ENCODE results near the gene FZD1. TPM values are rescaled to one million over a fixed set of nuclear protein-coding genes. Genes with fewer than 3 reads are reported as not detected.

FZD1 gene
- total and polyA plus RNA-seq, 10 of the 15 experiments (the other 5 are each of a cell fraction or from before 2014, with no cell fraction given) = 0.07 to 0.56 (median 0.18) TPM

- Histone ChIP-seq H3K4me1 (ENCODE audit: control insufficient read depth, insufficient read depth, low read length) (no peaks in the 10 kb centered on the region), H3K27me3 (replicated peaks in 1 of 2; ENCODE audit: control insufficient read depth in 2 of 2, insufficient read depth in 2 of 2, low read length in 1 of 2) (no peaks in the 10 kb centered on the region; a peak in 1 of 4 replicates), H3K4me2 (ENCODE audit: control insufficient read depth, insufficient read depth) (no peak overlapping the region), H4K20me1 (ENCODE audit: control insufficient read depth, insufficient read depth) (no peaks in the 10 kb centered on the region), H3K79me2 (ENCODE audit: control insufficient read depth, insufficient read depth, low read length) (no peaks in the 10 kb centered on the region), H2AFZ (ENCODE audit: control insufficient read depth, low read depth, low read length) (no peak overlapping the region), H3K9ac (ENCODE audit: control insufficient read depth, insufficient read depth, low read length) (no peak overlapping the region), H3K4me3 (no peak overlapping the region), H3K9me3 (replicated peaks; ENCODE audit: control insufficient read depth, insufficient read depth, low read length) (no peaks in the 10 kb centered on the region), H3K27ac (ENCODE audit: control insufficient read depth, insufficient read depth) (no peak overlapping the region), H3K36me3 (ENCODE audit: control insufficient read depth in 2 of 2, insufficient read depth in 2 of 2, low read length in 1 of 2) (no peaks in the 10 kb centered on the region)
- DNase-seq (ENCODE audit: low read depth, low spot score) (no peak), FAIRE-seq (no peak), ATAC-seq (no peak)
- ChIA-PET POLR2A (no interaction called here), CTCF (no interaction called here), RAD21 (ENCODE audit: unreplicated experiment) (no interaction called here), SMC1A (ENCODE audit: uncharacterized antibody, unreplicated experiment) (no interaction called here)
- WGBS (ENCODE audit: insufficient coverage, insufficient replicate concordance, low lambda C conversion rate, missing lambda C conversion rate) = 60% methylated on average over 6 of the region's 6 CpGs
- intact Hi-C loops (cut with micrococcal nuclease; ENCODE audit: unreplicated experiment) (no loop called here), in situ Hi-C loops (cut with MboI) (no loop called here)
- TF ChIP-seq IRF4 (IDR thresholded peaks at IDR 0.05; ENCODE audit: low read depth, low read length) = no peak
- no peak for TF ChIP-seq NFYA (IDR thresholded peaks at IDR 0.05; ENCODE audit: borderline replicate concordance, low read depth, low read length)
- no peak for TF ChIP-seq PBX3 (IDR thresholded peaks at IDR 0.05; ENCODE audit: insufficient replicate concordance, low read depth, low read length)
- TF ChIP-seq BCL3 (IDR thresholded peaks at IDR 0.05; ENCODE audit: borderline replicate concordance, insufficient read depth, low read depth, low read length, poor library complexity, severe bottlenecking) = no peak
- TF ChIP-seq ZNF217 (IDR thresholded peaks at IDR 0.05) = no peak
- no peak for TF ChIP-seq ATF2 (IDR thresholded peaks at IDR 0.05; ENCODE audit: low read length)
- no peak for TF ChIP-seq POLR2AphosphoS2 (IDR thresholded peaks at IDR 0.05; ENCODE audit: low read depth, low read length)
- TF ChIP-seq SREBF2 (IDR thresholded peaks at IDR 0.05; ENCODE audit: low read length) = no peak
- TF ChIP-seq ZBTB33 (IDR thresholded peaks at IDR 0.05) = no peak
- TF ChIP-seq PML (IDR thresholded peaks at IDR 0.05; ENCODE audit: low read length) = no peak
- no peak for TF ChIP-seq KDM1A (IDR thresholded peaks at IDR 0.05; ENCODE audit: borderline replicate concordance)
- no peak for TF ChIP-seq FOXK2 (IDR thresholded peaks at IDR 0.05)
- TF ChIP-seq HDAC2 (IDR thresholded peaks at IDR 0.05) = no peak
- no peak for TF ChIP-seq EGR1 (IDR thresholded peaks at IDR 0.05; ENCODE audit: borderline replicate concordance in 1 of 2, low read depth in 2 of 2, low read length in 2 of 2)
- no peak for TF ChIP-seq RAD51 (IDR thresholded peaks at IDR 0.05)
- TF ChIP-seq YBX1 (IDR thresholded peaks at IDR 0.05) = no peak
- TF ChIP-seq POLR2AphosphoS5 (IDR thresholded peaks at IDR 0.05; ENCODE audit: low read length) = no peak
- TF ChIP-seq RBBP5 (conservative IDR thresholded peaks at IDR 0.05) = no peak
- no peak for TF ChIP-seq STAT3 (IDR thresholded peaks at IDR 0.05; ENCODE audit: low read depth, low read length)
- no TSS peak for BruUV-seq (replicated peaks)
Measured at GRCh38 chr7:91286432-91286831, 22.2 kb downstream of the FZD1 start.
